Vagina (tissue), 2 donors: ENCODE results near the gene CAND2.

Experiments used
- CTCF ChIP-seq, 3 experiments: fragments of 450-650 bp in 2 of 3; fragments of 200-600 bp in 1 of 3; sonication (generic) in 1 of 3; IDR thresholded peaks; one replicate each; pipeline ENCODE4 v1.5.1; 2017 to 2019; ENCODE audit warnings: antibody characterized with exemption in 3 of 3, mild to moderate bottlenecking in 2 of 3, moderate library complexity in 2 of 3
- POLR2A ChIP-seq, 2 donors: fragments of 450-650 bp; IDR thresholded peaks; one replicate each; pipeline ENCODE4 v1.6.1; 2017; ENCODE audit warnings: antibody characterized with exemption in 2 of 2, mild to moderate bottlenecking in 2 of 2, moderate library complexity in 2 of 2
- POLR2AphosphoS5 ChIP-seq, 2 donors: sonication (generic); formaldehyde crosslinking; IDR thresholded peaks; one replicate each; pipeline ENCODE4 v1.9.0; 2017; ENCODE audit warnings: antibody characterized with exemption in 2 of 2, mild to moderate bottlenecking in 2 of 2, low read depth in 1 of 2; ENCODE audit not compliant: insufficient read depth in 1 of 2

- TF ChIP-seq CTCF (IDR thresholded peaks at IDR 0.05) = no peak
- peak; percentile 50 to 70 for TF ChIP-seq POLR2AphosphoS5 (IDR thresholded peaks at IDR 0.05; ENCODE audit: insufficient read depth in 1 of 2, low read depth in 1 of 2)
- no peak for TF ChIP-seq POLR2A (IDR thresholded peaks at IDR 0.05)
Observed at GRCh38 chr3:12759097-12759679, 37.3 kb upstream of the CAND2 start, which contains the start of gene TMEM40.
